Measurements from ENCODE around the gene AKAP9. TPM values are rescaled to one million over a fixed set of nuclear protein-coding genes. Genes with fewer than 3 reads are reported as not detected.

Gene AKAP9
- total RNA-seq, 4 donors from 2014 or later: 93.1 to 122 (median 109) TPM

GRCh38 chr7:92135052-92135889, 194.6 kb downstream of the AKAP9 start:
- TF ChIP-seq CTCF (IDR thresholded peaks at IDR 0.05; ENCODE audit: low read depth): no peak

- TF ChIP-seq CTCF (IDR thresholded peaks at IDR 0.05; ENCODE audit: low read depth): no peak
These were observed 196.9 kb downstream of the AKAP9 start for GRCh38 chr7:92137557-92137956.

GRCh38 chr7:92141161-92141560, 200.5 kb downstream of the AKAP9 start:
- no peak for TF ChIP-seq CTCF (IDR thresholded peaks at IDR 0.05; ENCODE audit: low read depth)

- no peak for TF ChIP-seq CTCF (IDR thresholded peaks at IDR 0.05; ENCODE audit: low read depth)
These were observed 209.1 kb downstream of the AKAP9 start for GRCh38 chr7:92149736-92150239.

- TF ChIP-seq CTCF (IDR thresholded peaks at IDR 0.05; ENCODE audit: low read depth): no peak
These were observed 209.9 kb downstream of the AKAP9 start for GRCh38 chr7:92150450-92151017.

- no peak for TF ChIP-seq CTCF (IDR thresholded peaks at IDR 0.05; ENCODE audit: low read depth)
These were observed 214.6 kb downstream of the AKAP9 start for GRCh38 chr7:92155108-92155739.

- TF ChIP-seq CTCF (IDR thresholded peaks at IDR 0.05; ENCODE audit: low read depth): no peak
These were observed 216.3 kb downstream of the AKAP9 start for GRCh38 chr7:92156990-92157389.
